GM20431 (cell line): ENCODE measurements around the gene GBA2.

ENCODE experiments used
- in situ Hi-C: fragments of 300-500 bp; cut with MseI, MboI; formaldehyde crosslinking; loops from one replicate; pipeline ENCODE4 v1.15.0; 2020; ENCODE audit warnings: low sequenced_read_pairs; ENCODE audit not compliant: unreplicated experiment

The GBA2 gene

GRCh38 chr9:35748858-35749514 is at the start of gene GBA2, which contains the start of gene RGP1:
GBA2 (minus strand) TSS chr9:35749228; CDS start chr9:35748704, 524 bp downstream.
RGP1 (plus strand) TSS chr9:35749287; CDS start chr9:35749756, 469 bp downstream.
- in situ Hi-C loops = no loop called here

GRCh38 chr9:35797311-35798109 is 48.5 kb upstream of the GBA2 start:
- in situ Hi-C loops = no loop called here

GRCh38 chr9:35795695-35796094 is 46.7 kb upstream of the GBA2 start:
- in situ Hi-C loops = no loop called here

GRCh38 chr9:35793461-35793860 is 44.4 kb upstream of the GBA2 start:
- in situ Hi-C loops = no loop called here

GRCh38 chr9:35792826-35793225 is 43.8 kb upstream of the GBA2 start:
- in situ Hi-C loops = no loop called here

GRCh38 chr9:35792024-35792813 is 43.2 kb upstream of the GBA2 start:
- in situ Hi-C loops = no loop called here

GRCh38 chr9:35791297-35791921 is 42.4 kb upstream of the GBA2 start, which contains the start of gene NPR2:
NPR2 (plus strand) TSS chr9:35791591; CDS start chr9:35792409, 818 bp downstream.
- in situ Hi-C loops = no loop called here

GRCh38 chr9:35790385-35791296 is 41.6 kb upstream of the GBA2 start:
- in situ Hi-C loops = no loop called here

GRCh38 chr9:35790025-35790384 is 41.0 kb upstream of the GBA2 start:
- in situ Hi-C loops = no loop called here

- in situ Hi-C loops = no loop called here
Observed at GRCh38 chr9:35789541-35789940, 40.5 kb upstream of the GBA2 start.

- in situ Hi-C loops = no loop called here
Observed at GRCh38 chr9:35783418-35783817, 34.4 kb upstream of the GBA2 start.

GRCh38 chr9:35781066-35781465 is 32.0 kb upstream of the GBA2 start:
- in situ Hi-C loops = no loop called here

- in situ Hi-C loops = no loop called here
Observed at GRCh38 chr9:35778496-35778895, 29.5 kb upstream of the GBA2 start.

GRCh38 chr9:35776018-35776417 is 27.0 kb upstream of the GBA2 start:
- in situ Hi-C loops = no loop called here

- in situ Hi-C loops = no loop called here
Observed at GRCh38 chr9:35774907-35775635, 26.0 kb upstream of the GBA2 start.

GRCh38 chr9:35771943-35772342 is 22.9 kb upstream of the GBA2 start:
- in situ Hi-C loops = no loop called here

- in situ Hi-C loops = no loop called here
Observed at GRCh38 chr9:35771534-35771933, 22.5 kb upstream of the GBA2 start.

GRCh38 chr9:35771075-35771433 is 22.0 kb upstream of the GBA2 start:
- in situ Hi-C loops = no loop called here

- in situ Hi-C loops = no loop called here
Observed at GRCh38 chr9:35769763-35770162, 20.7 kb upstream of the GBA2 start.
